CD4-positive, alpha-beta T cell (primary cell): ENCODE results near the gene ORC5. TPM values are rescaled to one million over a fixed set of nuclear protein-coding genes. Genes with fewer than 3 reads are reported as not detected.
"Not testable (repeated sequence)": the region's sequence is repeated elsewhere in the genome, so short reads cannot be mapped to it uniquely, and the experiment has no call there.

Experiments used
- ATAC-seq: fragments of 200-7000 bp; cut with Tn5 transposase; one replicate; pipeline ENCODE4 v1.10.0; 2022; ENCODE audit warnings: mild to moderate bottlenecking; ENCODE audit not compliant: poor library complexity
- CTCF ChIA-PET: fragments of 350-600 bp; sonication (Branson Sonifier 250); formaldehyde crosslinking; loops from one replicate; lab custom pipeline; 2021; ENCODE audit warnings: antibody characterized with exemption, inconsistent platforms; lab: Charles Lee
- POLR2A ChIA-PET: fragments of 350-600 bp; sonication (Branson Sonifier 250); formaldehyde crosslinking; loops from one replicate; lab custom pipeline; 2021; ENCODE audit warnings: antibody characterized with exemption, inconsistent platforms; lab: Charles Lee
- DNase-seq, 14 experiments: peaks; one replicate each; pipeline ENCODE4 v3.0.0-alpha.2; 2013 to 2020; ENCODE audit warnings: mixed read lengths in 2 of 14
- H3K27ac ChIP-seq, 2 donors: one replicate each; pipeline versions ENCODE4 v1.5.1 to v1.7.0; 2013; ENCODE audit warnings: low read length in 2 of 2, low read depth in 1 of 2, mild to moderate bottlenecking in 1 of 2
- H3K27me3 ChIP-seq, 2 experiments: 1 replicate in 1 of 2; 2 replicates in 1 of 2; pipeline versions ENCODE4 v1.6.1 to v1.7.0; 2013; ENCODE audit warnings: low read length in 2 of 2, control low read depth in 1 of 2, mild to moderate bottlenecking in 1 of 2, moderate library complexity in 1 of 2; ENCODE audit not compliant: insufficient read depth in 2 of 2, control insufficient read depth in 1 of 2
- H3K36me3 ChIP-seq: one replicate; pipeline ENCODE4 v1.6.1; 2013; ENCODE audit warnings: low read length, control low read depth; ENCODE audit not compliant: insufficient read depth
- H3K4me1 ChIP-seq: one replicate; pipeline ENCODE4 v1.6.1; 2013; ENCODE audit warnings: low read length, control low read depth; ENCODE audit not compliant: insufficient read depth
- H3K4me3 ChIP-seq: one replicate; pipeline ENCODE4 v1.5.1; 2013; ENCODE audit warnings: mild to moderate bottlenecking, low read length, moderate library complexity
- H3K9me3 ChIP-seq, 2 experiments: 1 replicate in 1 of 2; 2 replicates in 1 of 2; pipeline versions ENCODE4 v1.6.1 to v1.7.0; 2013; ENCODE audit warnings: low read length in 2 of 2, mild to moderate bottlenecking in 2 of 2, control low read depth in 1 of 2, moderate library complexity in 1 of 2; ENCODE audit not compliant: control insufficient read depth in 1 of 2, insufficient read depth in 1 of 2
- H3K27ac Mint-ChIP-seq: one replicate; pipeline ENCODE4 v1.8.0; 2020; ENCODE audit warnings: mixed read lengths
- H3K27me3 Mint-ChIP-seq: one replicate; pipeline ENCODE4 v1.8.0; 2021; ENCODE audit warnings: mixed read lengths
- H3K36me3 Mint-ChIP-seq: one replicate; pipeline ENCODE4 v1.8.0; 2021; ENCODE audit warnings: low read depth, mixed read lengths
- H3K4me1 Mint-ChIP-seq: one replicate; pipeline ENCODE4 v1.8.0; 2021; ENCODE audit warnings: low read depth, mixed read lengths
- H3K4me3 Mint-ChIP-seq: one replicate; pipeline ENCODE4 v1.8.0; 2020; ENCODE audit warnings: mild to moderate bottlenecking, mixed read lengths
- H3K9me3 Mint-ChIP-seq: one replicate; pipeline ENCODE4 v1.8.0; 2020; ENCODE audit warnings: mixed read lengths
- intact Hi-C, 2 experiments: fragments of 100-400 bp; cut with DNase I in 1 of 2; cut with micrococcal nuclease in 1 of 2; formaldehyde crosslinking; loops; one replicate each; pipeline versions ENCODE4 v1.15.1 to v1.9.0; 2023 to 2025; cut with DNase I, micrococcal nuclease
- total RNA-seq, 174 experiments: library from RNA in 2 of 174; stranded (reverse) in 2 of 174; gene quantifications; one replicate each; pipeline ENCODE4 v1.2.3 and lab custom pipeline; 2021 to 2026
- TF ChIP-seq, protein P1 (sequence below): fragments of 200-600 bp; IDR thresholded peaks from one replicate; pipeline ENCODE4 v1.8.0; 2022; ENCODE audit warnings: antibody characterized with exemption, mild to moderate bottlenecking

Gene ORC5
- total RNA-seq, 2 experiments from 2014 or later: 7.7 to 9.3 TPM

DNA sequence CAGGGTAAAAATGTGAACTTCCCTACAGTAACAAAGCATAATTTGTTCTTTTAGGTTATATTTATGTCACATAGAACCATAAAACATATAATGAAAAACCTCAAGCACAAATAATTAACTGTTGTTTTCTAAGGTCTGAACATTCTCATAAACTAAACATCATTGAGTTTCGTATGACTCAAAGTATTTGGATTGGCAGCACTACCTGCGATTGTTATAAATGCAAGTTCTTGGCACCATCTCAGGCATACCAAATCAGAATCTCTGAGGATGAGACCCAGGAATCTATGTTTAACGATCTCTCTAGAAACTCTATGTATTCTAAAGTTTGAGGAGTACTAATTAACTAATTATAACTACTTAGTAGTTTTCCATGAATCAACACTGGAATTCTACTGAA lies 22.5 kb downstream of the ORC5 start:
- H3K27ac Mint-ChIP-seq: no peak overlapping the region
- peaks cover 66% of the 10 kb centered on the region for H3K36me3 ChIP-seq
- H3K36me3 Mint-ChIP-seq: peaks cover 90% of the 10 kb centered on the region
- H3K27ac ChIP-seq: no peak overlapping the region
- ATAC-seq: no peak
- TF ChIP-seq, protein P1, sequence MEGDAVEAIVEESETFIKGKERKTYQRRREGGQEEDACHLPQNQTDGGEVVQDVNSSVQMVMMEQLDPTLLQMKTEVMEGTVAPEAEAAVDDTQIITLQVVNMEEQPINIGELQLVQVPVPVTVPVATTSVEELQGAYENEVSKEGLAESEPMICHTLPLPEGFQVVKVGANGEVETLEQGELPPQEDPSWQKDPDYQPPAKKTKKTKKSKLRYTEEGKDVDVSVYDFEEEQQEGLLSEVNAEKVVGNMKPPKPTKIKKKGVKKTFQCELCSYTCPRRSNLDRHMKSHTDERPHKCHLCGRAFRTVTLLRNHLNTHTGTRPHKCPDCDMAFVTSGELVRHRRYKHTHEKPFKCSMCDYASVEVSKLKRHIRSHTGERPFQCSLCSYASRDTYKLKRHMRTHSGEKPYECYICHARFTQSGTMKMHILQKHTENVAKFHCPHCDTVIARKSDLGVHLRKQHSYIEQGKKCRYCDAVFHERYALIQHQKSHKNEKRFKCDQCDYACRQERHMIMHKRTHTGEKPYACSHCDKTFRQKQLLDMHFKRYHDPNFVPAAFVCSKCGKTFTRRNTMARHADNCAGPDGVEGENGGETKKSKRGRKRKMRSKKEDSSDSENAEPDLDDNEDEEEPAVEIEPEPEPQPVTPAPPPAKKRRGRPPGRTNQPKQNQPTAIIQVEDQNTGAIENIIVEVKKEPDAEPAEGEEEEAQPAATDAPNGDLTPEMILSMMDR: no peak
- ChIA-PET CTCF (no interaction called here), POLR2A (interaction anchor here (1.1 kb wide), 1 partner anchor 9 kb away, joined by 3 read pairs; no protein-coding TSS in a partner anchor)
- intact Hi-C loops: no loop called here
- DNase-seq: no peak
- H3K4me1 ChIP-seq: no peaks in the 10 kb centered on the region
- H3K4me1 Mint-ChIP-seq: no peaks in the 10 kb centered on the region
- no peaks in the 10 kb centered on the region for H3K9me3 ChIP-seq
- H3K27me3 Mint-ChIP-seq: no peaks in the 10 kb centered on the region
- no peak overlapping the region for H3K4me3 ChIP-seq
- no peak overlapping the region for H3K4me3 Mint-ChIP-seq
- H3K9me3 Mint-ChIP-seq: no peaks in the 10 kb centered on the region
- no peaks in the 10 kb centered on the region for H3K27me3 ChIP-seq

DNA sequence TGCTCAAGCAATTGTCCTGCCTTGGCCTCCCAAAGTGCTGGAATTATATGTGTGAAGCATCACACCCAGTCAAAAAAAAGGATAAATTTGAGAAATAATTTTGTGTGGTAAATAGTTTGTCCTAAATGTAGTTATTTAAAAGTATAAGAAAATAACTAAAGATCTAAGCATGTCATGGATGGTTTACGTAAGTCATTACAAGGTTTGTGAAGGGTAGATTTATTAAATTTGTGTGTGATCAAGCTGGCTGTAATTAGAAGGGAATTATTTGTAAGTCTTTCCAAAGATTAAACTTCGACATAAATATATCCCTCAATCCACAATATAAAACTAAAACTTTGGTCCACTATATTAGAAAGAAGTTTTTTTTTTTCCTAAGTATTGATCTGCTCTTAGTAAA lies 28.6 kb downstream of the ORC5 start:
- peaks cover 81% of the 10 kb centered on the region for H3K36me3 Mint-ChIP-seq
- no peak overlapping the region for H3K4me3 ChIP-seq
- ChIA-PET POLR2A (no interaction called here), CTCF (no interaction called here)
- intact Hi-C loops: no loop called here
- peaks cover 45% of the 10 kb centered on the region for H3K36me3 ChIP-seq
- no peaks in the 10 kb centered on the region for H3K4me1 ChIP-seq
- DNase-seq: no peak
- H3K27ac ChIP-seq: no peak overlapping the region
- ATAC-seq: no peak
- H3K9me3 Mint-ChIP-seq: no peaks in the 10 kb centered on the region
- H3K4me3 Mint-ChIP-seq: no peak overlapping the region
- TF ChIP-seq, protein P1: no peak
- no peaks in the 10 kb centered on the region for H3K27me3 Mint-ChIP-seq
- no peak overlapping the region for H3K27ac Mint-ChIP-seq
- no peaks in the 10 kb centered on the region for H3K9me3 ChIP-seq
- no peaks in the 10 kb centered on the region for H3K4me1 Mint-ChIP-seq
- no peaks in the 10 kb centered on the region for H3K27me3 ChIP-seq

DNA sequence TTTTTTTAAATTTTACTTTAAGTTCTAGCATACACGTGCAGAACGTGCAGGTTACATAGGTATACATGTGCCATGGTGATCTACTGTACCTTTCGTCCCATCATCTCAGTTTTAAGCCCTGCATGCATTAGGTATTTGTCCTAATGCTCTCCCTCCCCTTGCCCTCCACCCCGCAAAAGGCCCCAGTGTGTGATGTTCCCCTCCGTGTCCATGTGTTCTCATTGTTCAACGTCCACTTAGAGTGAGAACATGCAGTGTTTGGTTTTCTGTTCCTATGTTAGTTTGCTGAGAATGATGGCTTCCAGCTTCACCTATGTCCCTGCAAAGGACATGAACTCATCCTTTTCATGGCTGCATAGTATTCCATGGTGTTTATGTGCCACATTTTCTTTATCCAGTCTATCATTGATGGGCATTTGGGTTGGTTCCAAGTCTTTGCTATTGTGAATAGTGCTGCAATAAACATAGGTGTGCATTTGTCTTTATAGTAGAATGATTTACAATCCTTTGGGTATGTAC lies 30.2 kb downstream of the ORC5 start:
- intact Hi-C loops, CTCF ChIA-PET: not testable (repeated sequence)
- peaks cover 72% of the 10 kb centered on the region for H3K36me3 Mint-ChIP-seq

DNA sequence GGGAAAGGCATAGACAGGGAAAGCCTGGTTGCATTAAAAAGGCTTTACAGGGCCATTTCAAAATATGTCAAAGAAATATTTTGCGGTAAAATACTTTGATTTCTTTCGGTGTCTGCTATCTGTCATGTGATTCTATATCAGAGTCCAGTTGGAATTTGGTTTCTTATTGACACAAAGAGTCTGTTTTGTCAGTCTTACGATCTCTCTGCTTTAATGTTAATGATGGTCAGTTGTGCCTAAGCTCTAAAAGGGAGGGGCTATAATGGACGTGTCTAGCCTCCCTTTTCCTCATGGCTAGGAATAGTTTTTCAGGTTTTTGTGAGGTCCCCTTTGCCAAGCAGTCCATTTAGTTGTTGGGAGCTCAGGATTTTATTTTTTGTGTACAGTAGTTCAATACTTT lies 31.5 kb downstream of the ORC5 start:
- CTCF ChIA-PET: no interaction called here
- H3K9me3 Mint-ChIP-seq: no peaks in the 10 kb centered on the region

More for the DNA sequence above, 30.2 kb downstream of the ORC5 start:
- H3K27me3 Mint-ChIP-seq, H3K4me1 Mint-ChIP-seq, POLR2A ChIA-PET, ATAC-seq, H3K27me3 ChIP-seq, H3K4me1 ChIP-seq, H3K4me3 ChIP-seq, H3K9me3 Mint-ChIP-seq, H3K27ac Mint-ChIP-seq, H3K27ac ChIP-seq, H3K4me3 Mint-ChIP-seq, H3K9me3 ChIP-seq, DNase-seq: not testable (repeated sequence)
- H3K36me3 ChIP-seq: peaks cover 31% of the 10 kb centered on the region

More for the DNA sequence above, 31.5 kb downstream of the ORC5 start:
- Histone ChIP-seq H3K4me1 (no peaks in the 10 kb centered on the region), H3K27me3 (no peaks in the 10 kb centered on the region), H3K9me3 (no peaks in the 10 kb centered on the region), H3K4me3 (no peak overlapping the region), H3K27ac (no peak overlapping the region), H3K36me3 (peaks cover 24% of the 10 kb centered on the region)
- Mint-ChIP-seq H3K4me1 (no peaks in the 10 kb centered on the region), H3K27me3 (no peaks in the 10 kb centered on the region), H3K36me3 (peaks cover 67% of the 10 kb centered on the region), H3K27ac (no peak overlapping the region), H3K4me3 (no peak overlapping the region)
- POLR2A ChIA-PET: interaction anchor here (1.6 kb wide), 1 partner anchor 9 kb away, joined by 3 read pairs; no protein-coding TSS in a partner anchor
- no peak for ATAC-seq
- intact Hi-C loops: no loop called here
- DNase-seq: no peak
- TF ChIP-seq, protein P1: no peak
